Measurements from ENCODE around the gene ADAMTS13.

The ADAMTS13 gene

DNA sequence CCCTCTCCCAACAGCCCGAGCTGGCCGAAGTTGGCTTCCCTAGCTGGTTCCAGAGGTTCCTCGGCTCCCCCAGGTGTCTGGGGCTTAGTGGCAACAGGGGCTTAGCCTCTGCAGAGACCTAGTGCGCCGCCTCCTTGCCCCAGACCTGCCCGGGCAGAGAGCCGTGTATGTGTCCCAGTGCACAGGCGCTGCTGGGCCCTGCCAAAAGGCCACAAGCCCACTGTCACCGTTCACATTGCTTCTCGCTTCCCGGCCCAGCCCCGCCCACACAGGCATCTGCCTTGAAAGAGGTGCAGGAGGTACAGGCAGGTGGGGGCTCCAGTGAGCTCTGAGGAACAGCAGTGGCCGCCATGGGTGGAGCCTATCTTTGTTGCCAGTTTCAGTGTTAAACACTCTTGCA lies 35.1 kb downstream of the ADAMTS13 start:
- no peak overlapping the region for H3K4me3 ChIP-seq (ENCODE audit: control insufficient read depth, low read depth, low read length)
- TF ChIP-seq, protein P1, sequence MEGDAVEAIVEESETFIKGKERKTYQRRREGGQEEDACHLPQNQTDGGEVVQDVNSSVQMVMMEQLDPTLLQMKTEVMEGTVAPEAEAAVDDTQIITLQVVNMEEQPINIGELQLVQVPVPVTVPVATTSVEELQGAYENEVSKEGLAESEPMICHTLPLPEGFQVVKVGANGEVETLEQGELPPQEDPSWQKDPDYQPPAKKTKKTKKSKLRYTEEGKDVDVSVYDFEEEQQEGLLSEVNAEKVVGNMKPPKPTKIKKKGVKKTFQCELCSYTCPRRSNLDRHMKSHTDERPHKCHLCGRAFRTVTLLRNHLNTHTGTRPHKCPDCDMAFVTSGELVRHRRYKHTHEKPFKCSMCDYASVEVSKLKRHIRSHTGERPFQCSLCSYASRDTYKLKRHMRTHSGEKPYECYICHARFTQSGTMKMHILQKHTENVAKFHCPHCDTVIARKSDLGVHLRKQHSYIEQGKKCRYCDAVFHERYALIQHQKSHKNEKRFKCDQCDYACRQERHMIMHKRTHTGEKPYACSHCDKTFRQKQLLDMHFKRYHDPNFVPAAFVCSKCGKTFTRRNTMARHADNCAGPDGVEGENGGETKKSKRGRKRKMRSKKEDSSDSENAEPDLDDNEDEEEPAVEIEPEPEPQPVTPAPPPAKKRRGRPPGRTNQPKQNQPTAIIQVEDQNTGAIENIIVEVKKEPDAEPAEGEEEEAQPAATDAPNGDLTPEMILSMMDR (IDR thresholded peaks at IDR 0.05; ENCODE audit: control insufficient read depth, insufficient read depth, low read depth, low read length, missing control alignments) = no peak
- no peak for DNase-seq (ENCODE audit: low read depth)

GRCh38 chr9:133457748-133458147 lies 35.6 kb downstream of the ADAMTS13 start:
- TF ChIP-seq, protein P1 (IDR thresholded peaks at IDR 0.05; ENCODE audit: control insufficient read depth, insufficient read depth, low read depth, low read length, missing control alignments) = no peak
- no peak for DNase-seq (ENCODE audit: low read depth)
- no peak overlapping the region for H3K4me3 ChIP-seq (ENCODE audit: control insufficient read depth, low read depth, low read length)

- no peak for DNase-seq (ENCODE audit: low read depth)
- H3K4me3 ChIP-seq (ENCODE audit: control insufficient read depth, low read depth, low read length) = peak overlapping the region; percentile 78
- TF ChIP-seq, protein P1 (IDR thresholded peaks at IDR 0.05; ENCODE audit: control insufficient read depth, insufficient read depth, low read depth, low read length, missing control alignments) = no peak
Measured at GRCh38 chr9:133458643-133459312, 36.6 kb downstream of the ADAMTS13 start.

GRCh38 chr9:133459476-133460404 lies 37.6 kb downstream of the ADAMTS13 start, which contains the start of gene CACFD1:
Gene CACFD1 (plus strand): TSS chr9:133459978. CDS start chr9:133460067, 89 bp downstream.
- TF ChIP-seq, protein P1 (IDR thresholded peaks at IDR 0.05; ENCODE audit: control insufficient read depth, insufficient read depth, low read depth, low read length, missing control alignments) = no peak
- peak within 1 kb of the TSS; percentile 78 for H3K4me3 ChIP-seq (ENCODE audit: control insufficient read depth, low read depth, low read length)
- DNase-seq (ENCODE audit: low read depth) = peak; percentile 31

DNA sequence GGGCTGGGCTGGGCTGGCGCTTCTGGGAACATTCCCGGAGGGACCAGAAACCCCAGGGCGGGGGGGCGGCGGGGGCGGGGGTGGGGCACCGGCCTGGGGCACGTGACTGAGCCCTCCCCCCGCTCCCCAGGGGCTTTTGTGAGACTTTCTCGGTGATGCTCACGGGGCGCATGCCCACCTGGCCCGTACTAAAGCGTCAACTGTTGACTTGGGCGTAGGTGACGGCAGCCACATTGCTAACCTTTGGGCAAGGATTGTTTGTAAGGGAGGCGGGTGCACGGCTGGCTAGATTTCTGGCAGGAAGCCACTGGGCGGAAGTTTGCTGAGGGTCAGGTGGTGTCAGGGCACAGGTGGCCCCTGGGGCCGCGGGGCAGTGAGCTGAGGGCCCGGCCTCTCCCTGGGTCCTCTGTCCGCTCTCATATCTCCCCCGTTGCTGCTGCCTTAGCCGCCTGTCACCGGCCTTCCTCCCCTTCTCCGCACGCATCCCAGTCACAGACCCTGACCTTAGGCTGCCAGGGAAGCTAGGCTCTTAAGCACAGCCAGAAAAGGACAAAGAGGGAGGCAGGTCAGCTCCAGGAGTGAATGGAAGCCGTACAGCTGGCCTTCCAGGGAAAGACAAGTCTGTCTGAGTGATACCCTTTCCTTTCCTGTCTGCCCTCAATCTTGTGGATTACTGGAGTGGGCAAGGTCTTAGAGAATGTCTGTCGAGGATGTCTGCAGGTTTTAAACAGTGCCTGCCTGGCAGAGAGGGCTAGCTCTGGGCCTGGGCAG lies 38.4 kb downstream of the ADAMTS13 start:
- TF ChIP-seq, protein P1 (IDR thresholded peaks at IDR 0.05; ENCODE audit: control insufficient read depth, insufficient read depth, low read depth, low read length, missing control alignments) = no peak
- peak overlapping the region; percentile 78 for H3K4me3 ChIP-seq (ENCODE audit: control insufficient read depth, low read depth, low read length)
- no peak for DNase-seq (ENCODE audit: low read depth)

GRCh38 chr9:133461975-133462374 lies 39.8 kb downstream of the ADAMTS13 start:
- no peak for DNase-seq (ENCODE audit: low read depth)
- H3K4me3 ChIP-seq (ENCODE audit: control insufficient read depth, low read depth, low read length) = no peak overlapping the region
- TF ChIP-seq, protein P1 (IDR thresholded peaks at IDR 0.05; ENCODE audit: control insufficient read depth, insufficient read depth, low read depth, low read length, missing control alignments) = no peak
